Measurements from ENCODE around the gene EXOG. TPM values are rescaled to one million over a fixed set of nuclear protein-coding genes. Genes with fewer than 3 reads are reported as not detected.

The EXOG gene
- total RNA-seq, 4 donors from 2014 or later: 6.0 to 15.3 (median 10.8) TPM

- in situ Hi-C loops (cut with MboI; ENCODE audit: low pct_ligation_motif_present in 1 of 4, low pct_unique_long_range_greater_than_20kb in 1 of 4, low sequenced_read_pairs in 3 of 4): loop anchor here in 3 of 4 donors (10.0 to 25.0 kb wide), 3 partner anchors 144 to 377 kb away; partner anchors contain the start of genes ACAA1 (in 1 of the 3), MYD88 (in 1 of the 3) and XYLB (in 1 of the 3)
- H3K4me1 ChIP-seq: no peaks in the 10 kb centered on the region
- no peak overlapping the region for H3K27ac ChIP-seq
- intact Hi-C loops (cut with DNase I; ENCODE audit: low total_unique reads): no loop called here
- TF ChIP-seq POLR2AphosphoS5 (IDR thresholded peaks at IDR 0.05) (no peak), EP300 (IDR thresholded peaks at IDR 0.05; ENCODE audit: low read depth) (no peak), CTCF (IDR thresholded peaks at IDR 0.05) (no peak), POLR2A (IDR thresholded peaks at IDR 0.05) (no peak)
- H3K9me3 ChIP-seq: no peaks in the 10 kb centered on the region
- 82 to 83% methylated on average over 2 of the region's 2 CpGs for WGBS, 2 donors (ENCODE audit: low coverage in 1 of 2)
- no peaks in the 10 kb centered on the region for H3K27me3 ChIP-seq
- no peak overlapping the region for H3K4me3 ChIP-seq
- H3K36me3 ChIP-seq: no peaks in the 10 kb centered on the region
- no peak for DNase-seq
These were observed 7.2 kb upstream of the EXOG start for GRCh38 chr3:38488949-38489348.

- intact Hi-C loops (cut with DNase I; ENCODE audit: low total_unique reads) (no loop called here), in situ Hi-C loops (cut with MboI; ENCODE audit: low pct_ligation_motif_present in 1 of 4, low pct_unique_long_range_greater_than_20kb in 1 of 4, low sequenced_read_pairs in 3 of 4) (loop anchor here in 3 of 4 donors (10.0 to 25.0 kb wide), 3 partner anchors 145 to 377 kb away; partner anchors contain the start of genes ACAA1 (in 1 of the 3), MYD88 (in 1 of the 3) and XYLB (in 1 of the 3))
- H3K9me3 ChIP-seq: no peaks in the 10 kb centered on the region
- no peak overlapping the region for H3K27ac ChIP-seq
- no peaks in the 10 kb centered on the region for H3K4me1 ChIP-seq
- H3K4me3 ChIP-seq: no peak overlapping the region
- no peaks in the 10 kb centered on the region for H3K27me3 ChIP-seq
- TF ChIP-seq POLR2A (IDR thresholded peaks at IDR 0.05): no peak
- no peak for TF ChIP-seq POLR2AphosphoS5 (IDR thresholded peaks at IDR 0.05)
- no peaks in the 10 kb centered on the region for H3K36me3 ChIP-seq
- DNase-seq: no peak
- WGBS, 2 donors (ENCODE audit: low coverage in 1 of 2): 98% methylated on average over 2 of the region's 2 CpGs; no CpG with 5 or more reads in 1 of the 2 donors
These were observed 6.4 kb upstream of the EXOG start for GRCh38 chr3:38489766-38490165.

GRCh38 chr3:38490281-38491030 is 5.7 kb upstream of the EXOG start:
- no peak overlapping the region for H3K4me3 ChIP-seq
- in situ Hi-C loops (cut with MboI; ENCODE audit: low pct_ligation_motif_present in 1 of 4, low pct_unique_long_range_greater_than_20kb in 1 of 4, low sequenced_read_pairs in 3 of 4): loop anchor here in 2 of 4 donors (25.0 kb wide), 2 partner anchors 353 to 378 kb away; partner anchors contain the start of genes ACAA1 (in 1 of the 2) and MYD88 (in 1 of the 2)
- H3K27me3 ChIP-seq: no peaks in the 10 kb centered on the region
- intact Hi-C loops (cut with DNase I; ENCODE audit: low total_unique reads): no loop called here
- no peaks in the 10 kb centered on the region for H3K4me1 ChIP-seq
- H3K9me3 ChIP-seq: no peaks in the 10 kb centered on the region
- H3K27ac ChIP-seq: no peak overlapping the region
- 79 to 84% methylated on average over 11 of the region's 11 CpGs for WGBS, 2 donors (ENCODE audit: low coverage in 1 of 2)
- no peak for DNase-seq
- TF ChIP-seq POLR2AphosphoS5 (IDR thresholded peaks at IDR 0.05): no peak
- no peak for TF ChIP-seq CTCF (IDR thresholded peaks at IDR 0.05)
- no peak for TF ChIP-seq EP300 (IDR thresholded peaks at IDR 0.05; ENCODE audit: low read depth)
- TF ChIP-seq POLR2A (IDR thresholded peaks at IDR 0.05): no peak
- H3K36me3 ChIP-seq: no peaks in the 10 kb centered on the region

- no peaks in the 10 kb centered on the region for H3K36me3 ChIP-seq
- 90 to 100% methylated on average over 2 to 6 of the region's 6 CpGs for WGBS, 2 donors (ENCODE audit: low coverage in 1 of 2)
- no peaks in the 10 kb centered on the region for H3K27me3 ChIP-seq
- no peak overlapping the region for H3K4me3 ChIP-seq
- intact Hi-C loops (cut with DNase I; ENCODE audit: low total_unique reads) (no loop called here), in situ Hi-C loops (cut with MboI; ENCODE audit: low pct_ligation_motif_present in 1 of 4, low pct_unique_long_range_greater_than_20kb in 1 of 4, low sequenced_read_pairs in 3 of 4) (loop anchor here in 2 of 4 donors (25.0 kb wide), 2 partner anchors 354 to 379 kb away; partner anchors contain the start of genes ACAA1 (in 1 of the 2) and MYD88 (in 1 of the 2))
- no peaks in the 10 kb centered on the region for H3K4me1 ChIP-seq
- no peak for DNase-seq
- H3K9me3 ChIP-seq: no peaks in the 10 kb centered on the region
- H3K27ac ChIP-seq: no peak overlapping the region
- no peak for TF ChIP-seq POLR2A (IDR thresholded peaks at IDR 0.05)
These were observed 4.9 kb upstream of the EXOG start for GRCh38 chr3:38491215-38491614.

GRCh38 chr3:38493031-38493430 is 3.1 kb upstream of the EXOG start:
- DNase-seq: no peak
- Histone ChIP-seq H3K27me3 (no peaks in the 10 kb centered on the region), H3K4me1 (peaks cover 0 to 9% (median 7%) of the 10 kb centered on the region in 4 donors), H3K36me3 (no peaks in the 10 kb centered on the region), H3K9me3 (no peaks in the 10 kb centered on the region), H3K4me3 (no peak overlapping the region), H3K27ac (no peak overlapping the region)
- 68 to 93% methylated on average over 3 to 4 of the region's 4 CpGs for WGBS, 2 donors (ENCODE audit: low coverage in 1 of 2)
- intact Hi-C loops (cut with DNase I; ENCODE audit: low total_unique reads) (no loop called here), in situ Hi-C loops (cut with MboI; ENCODE audit: low pct_ligation_motif_present in 1 of 4, low pct_unique_long_range_greater_than_20kb in 1 of 4, low sequenced_read_pairs in 3 of 4) (loop anchor here in 2 of 4 donors (25.0 kb wide), 2 partner anchors 356 to 381 kb away; partner anchors contain the start of genes ACAA1 (in 1 of the 2) and MYD88 (in 1 of the 2))
- TF ChIP-seq CTCF (IDR thresholded peaks at IDR 0.05) (no peak), POLR2AphosphoS5 (IDR thresholded peaks at IDR 0.05) (no peak), POLR2A (IDR thresholded peaks at IDR 0.05) (no peak), EP300 (IDR thresholded peaks at IDR 0.05; ENCODE audit: low read depth) (no peak)
